ENCODE results near the gene IRS2.

Gene IRS2

DNA sequence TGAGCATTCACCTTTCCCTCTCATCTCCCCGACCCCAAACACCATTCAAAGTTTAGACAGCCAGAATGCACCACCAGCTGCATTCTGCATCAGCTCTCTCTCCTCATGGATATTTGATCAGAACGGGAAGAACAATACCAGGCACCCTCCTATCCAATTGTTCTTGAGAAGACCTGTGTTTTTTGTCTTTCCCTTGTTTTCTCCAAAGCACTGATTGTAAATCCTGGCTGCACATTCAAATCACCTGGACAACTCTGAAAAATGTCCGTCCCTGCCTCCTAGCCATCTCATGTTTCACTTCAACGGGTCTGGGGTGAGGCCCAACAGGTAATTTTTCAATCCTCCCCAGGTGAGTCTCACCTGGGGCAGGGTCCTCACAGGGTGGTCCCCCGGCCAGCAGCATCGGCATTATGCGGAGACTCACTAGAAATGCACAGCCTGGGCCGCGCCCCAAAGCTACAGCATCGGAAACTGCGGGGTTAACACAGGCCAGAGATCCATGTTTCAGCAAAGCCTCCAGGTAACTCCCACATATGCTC lies 5.5 kb downstream of the IRS2 start:
- no peak for DNase-seq (ENCODE audit: low read depth in 2 of 2)

DNA sequence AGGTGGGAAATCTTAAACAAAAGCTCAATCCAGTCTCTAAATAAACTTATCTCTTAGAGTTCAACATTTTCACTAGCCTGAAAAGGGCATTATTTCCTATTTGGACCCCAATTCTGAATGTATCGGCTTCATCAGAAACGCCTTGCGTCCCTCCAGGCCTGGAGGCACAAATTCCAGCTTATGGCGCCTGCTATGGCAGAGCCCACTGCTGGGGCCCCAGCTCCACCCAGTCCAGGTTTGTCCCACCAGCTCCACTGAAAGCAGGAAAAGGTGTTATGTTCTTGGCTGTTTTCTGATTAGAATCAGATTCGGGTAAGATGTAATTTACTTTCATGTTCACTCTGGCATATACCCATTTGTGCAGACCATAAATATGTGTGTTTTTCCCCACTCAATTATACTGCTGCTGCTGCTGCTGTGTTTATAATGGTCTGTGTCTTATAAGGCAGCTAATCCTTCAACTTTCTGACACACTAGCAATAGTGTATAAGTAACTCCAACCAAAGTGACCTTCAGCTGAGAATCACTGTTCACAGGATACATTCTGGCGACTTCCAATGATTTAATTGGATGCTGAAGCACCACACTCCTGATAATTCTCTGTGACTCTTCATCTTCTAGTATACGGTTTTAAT lies 6.4 kb downstream of the IRS2 start:
- DNase-seq (ENCODE audit: low read depth in 2 of 2) = no peak

DNA sequence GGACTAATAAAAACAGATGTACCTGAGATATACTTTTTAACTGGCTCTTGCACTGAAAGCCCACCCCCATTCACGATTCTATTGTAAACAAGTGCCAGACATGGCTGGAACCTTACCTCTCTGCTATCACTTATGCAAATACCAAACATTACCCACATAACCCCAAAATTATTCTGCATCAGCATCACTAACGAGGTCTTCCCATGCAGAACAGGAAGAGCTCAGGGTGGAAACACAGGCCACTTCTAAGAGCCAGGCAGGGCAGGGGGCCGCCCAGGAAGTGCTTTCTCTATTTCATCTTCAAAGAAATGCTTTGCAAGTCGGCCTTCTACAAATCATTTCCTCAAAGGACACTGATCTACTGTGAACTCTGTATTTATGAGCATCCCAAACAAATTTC lies 7.3 kb downstream of the IRS2 start:
- DNase-seq (ENCODE audit: low read depth in 2 of 2) = no peak

DNA sequence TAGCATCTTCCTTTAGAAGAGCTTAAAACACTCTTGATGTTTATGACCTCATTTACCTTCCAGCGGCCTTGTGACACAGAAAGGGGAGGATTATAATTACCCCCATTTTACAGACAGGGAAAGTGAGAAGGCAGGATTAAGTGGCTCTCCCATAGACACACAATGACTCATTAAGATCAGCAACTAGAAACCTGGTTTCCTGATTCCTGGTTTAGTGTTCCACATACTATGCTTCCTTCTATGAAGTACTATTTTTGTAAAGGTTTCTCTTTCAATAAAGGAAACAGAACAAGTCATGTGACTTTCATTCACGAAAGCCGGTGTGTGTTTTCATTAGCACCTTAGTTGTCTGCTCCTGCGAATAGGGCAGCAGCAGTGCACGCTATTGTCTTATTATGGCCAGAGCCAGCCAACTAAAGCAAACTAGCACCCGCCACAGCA lies 8.3 kb downstream of the IRS2 start:
- DNase-seq (ENCODE audit: low read depth in 2 of 2) = no peak

DNA sequence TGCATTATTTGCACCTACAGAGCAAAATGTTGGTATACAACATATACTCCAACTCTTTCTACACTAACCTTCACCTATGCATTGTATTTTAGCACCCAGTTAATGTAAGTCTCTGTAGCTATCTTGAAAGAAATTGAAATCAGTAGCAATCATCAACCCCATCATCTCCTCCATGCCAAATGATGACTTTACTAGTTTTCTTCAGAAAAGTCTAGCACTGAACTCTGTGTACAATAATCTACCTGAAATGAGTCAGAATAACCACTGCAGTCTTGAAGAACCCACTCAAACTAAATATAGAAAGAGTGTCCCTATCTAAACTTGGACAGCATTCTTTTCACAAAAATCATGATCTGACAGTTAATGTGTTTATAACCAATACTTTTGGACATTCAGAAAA lies 9.8 kb downstream of the IRS2 start:
- DNase-seq (ENCODE audit: low read depth in 2 of 2) = no peak

DNA sequence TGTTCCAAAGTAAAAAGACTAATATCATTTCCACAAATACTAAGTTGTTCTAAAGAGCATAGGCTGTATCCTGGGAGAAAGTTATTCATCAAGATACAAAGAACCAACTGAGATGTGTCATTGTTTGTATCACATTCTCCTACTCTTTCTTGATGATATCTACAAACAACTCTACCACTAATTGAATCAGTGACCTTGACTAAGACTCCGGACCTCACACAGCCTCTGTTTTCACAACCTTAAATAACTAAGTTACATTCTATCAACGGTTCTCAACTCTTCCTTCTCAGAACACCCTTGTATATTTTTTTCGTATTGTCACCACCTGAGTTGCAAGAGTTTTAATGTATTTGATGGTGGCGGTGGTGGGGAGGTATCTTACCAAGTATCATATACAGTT lies 12.6 kb downstream of the IRS2 start:
- DNase-seq (ENCODE audit: low read depth in 2 of 2) = no peak

DNA sequence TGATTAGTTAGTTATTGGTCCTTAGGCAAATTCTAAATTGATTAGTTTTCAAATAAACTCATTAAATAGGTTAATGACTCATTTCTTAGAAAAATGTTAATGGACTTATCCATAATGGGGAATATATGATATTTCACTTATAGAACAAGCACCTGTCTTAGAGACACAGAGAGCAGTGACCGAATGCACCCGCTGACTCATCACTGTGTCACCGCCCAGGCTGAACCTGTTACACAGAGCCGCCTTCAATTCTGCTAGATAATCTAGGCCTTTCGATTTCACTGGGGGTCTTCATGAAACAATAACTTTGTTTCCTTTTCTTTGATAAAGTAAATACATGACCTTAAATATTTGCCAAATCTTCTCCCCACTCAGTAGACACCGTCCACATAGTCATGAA lies 13.1 kb downstream of the IRS2 start:
- DNase-seq (ENCODE audit: low read depth in 2 of 2) = no peak

DNA sequence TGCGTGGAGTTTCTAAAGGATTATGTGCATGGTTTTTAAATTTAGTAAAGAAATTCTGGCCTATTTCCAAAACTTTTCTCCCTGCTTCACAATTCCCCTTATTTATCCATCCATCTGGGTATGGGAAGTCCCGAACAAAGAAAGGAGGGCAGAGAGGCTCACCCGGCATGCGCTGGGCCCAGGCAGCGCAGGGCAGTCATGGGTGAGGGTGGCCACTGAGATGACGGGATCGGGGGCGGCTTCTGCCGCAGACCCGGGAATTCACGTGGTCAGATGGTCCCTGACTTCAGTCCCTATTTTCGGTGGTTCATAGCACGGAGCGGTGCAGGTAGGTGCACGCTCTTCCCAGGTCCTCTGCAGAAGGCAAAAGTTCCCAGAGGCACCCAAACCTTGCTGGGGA lies 14.5 kb downstream of the IRS2 start:
- no peak for DNase-seq (ENCODE audit: low read depth in 2 of 2)

DNA sequence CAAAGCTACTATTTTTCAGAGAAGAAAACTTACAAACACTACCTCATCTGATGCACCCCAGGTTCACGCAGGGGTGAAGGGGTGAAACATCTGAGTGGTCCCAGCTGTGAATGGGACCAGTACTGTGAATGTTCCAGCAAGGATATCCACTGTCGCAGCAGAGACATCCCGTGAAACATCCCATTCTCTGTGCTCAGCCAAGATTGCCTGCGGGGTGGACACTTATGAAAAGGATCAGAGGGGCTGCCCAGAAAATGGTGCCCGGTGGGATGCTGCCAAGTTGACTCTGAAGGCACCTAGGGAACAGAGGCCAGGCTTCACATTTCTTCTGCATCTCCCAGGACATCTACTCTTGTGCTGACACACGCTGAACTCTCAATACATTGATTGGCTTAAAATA lies 15.9 kb downstream of the IRS2 start:
- no peak for DNase-seq (ENCODE audit: low read depth in 2 of 2)

DNA sequence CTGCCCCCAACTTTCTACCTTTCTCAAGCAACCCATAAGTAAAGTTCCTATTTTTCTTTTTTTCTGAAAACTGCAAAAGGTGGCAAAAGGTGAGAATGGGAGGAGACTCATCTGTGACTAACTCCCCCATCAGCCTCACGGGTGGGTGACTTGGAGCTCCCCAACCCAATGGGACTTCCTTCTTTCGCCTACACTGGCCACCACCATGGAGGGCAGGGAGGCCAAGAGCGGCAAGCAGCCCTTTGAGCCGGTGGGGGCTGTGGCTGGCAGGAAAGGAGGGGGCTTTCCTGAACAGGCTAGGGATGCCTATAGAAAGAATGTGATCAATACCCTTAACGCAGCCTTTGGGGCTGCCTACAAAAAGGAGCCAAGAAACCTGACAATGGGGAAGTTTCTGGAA lies 16.5 kb downstream of the IRS2 start:
- DNase-seq (ENCODE audit: low read depth in 2 of 2) = no peak

DNA sequence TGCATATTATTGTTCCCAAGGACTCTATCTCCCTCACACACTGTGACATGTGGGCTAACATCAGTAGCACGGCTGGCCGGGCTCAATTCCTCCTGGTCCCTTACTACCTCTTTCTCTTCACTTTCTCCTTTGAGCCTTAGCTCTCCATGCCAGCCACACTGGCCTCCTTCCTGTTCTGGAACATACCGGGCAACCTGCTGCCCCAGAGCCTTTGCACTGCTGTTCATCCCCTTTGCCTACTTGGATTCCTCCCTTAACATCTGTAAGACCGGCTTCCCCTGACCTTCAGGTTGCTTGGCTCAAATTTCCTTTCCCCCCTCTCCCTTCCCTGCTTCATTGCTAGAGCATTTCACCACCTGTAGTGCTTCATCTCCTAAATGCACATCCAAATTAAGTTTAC lies 17.1 kb downstream of the IRS2 start:
- no peak for DNase-seq (ENCODE audit: low read depth in 2 of 2)

DNA sequence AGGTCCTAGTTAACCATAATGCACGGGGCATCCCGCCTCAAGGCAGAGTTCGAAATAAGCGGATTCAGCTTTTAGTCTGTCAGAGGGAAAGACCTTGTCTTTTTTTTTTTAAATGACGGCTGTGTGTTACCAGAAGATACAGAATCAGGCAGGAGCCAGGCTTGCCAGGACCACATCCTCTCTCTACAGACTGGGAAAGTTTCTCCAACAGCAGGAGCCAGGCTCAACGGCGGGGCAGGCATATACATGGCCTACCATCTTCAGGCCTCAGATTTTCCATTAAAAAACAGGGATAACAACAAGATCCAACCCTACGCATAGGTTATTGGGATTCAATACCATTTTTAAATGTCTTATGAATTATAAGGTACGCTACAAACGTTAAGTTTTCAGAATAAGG lies 17.8 kb downstream of the IRS2 start:
- no peak for DNase-seq (ENCODE audit: low read depth in 2 of 2)

DNA sequence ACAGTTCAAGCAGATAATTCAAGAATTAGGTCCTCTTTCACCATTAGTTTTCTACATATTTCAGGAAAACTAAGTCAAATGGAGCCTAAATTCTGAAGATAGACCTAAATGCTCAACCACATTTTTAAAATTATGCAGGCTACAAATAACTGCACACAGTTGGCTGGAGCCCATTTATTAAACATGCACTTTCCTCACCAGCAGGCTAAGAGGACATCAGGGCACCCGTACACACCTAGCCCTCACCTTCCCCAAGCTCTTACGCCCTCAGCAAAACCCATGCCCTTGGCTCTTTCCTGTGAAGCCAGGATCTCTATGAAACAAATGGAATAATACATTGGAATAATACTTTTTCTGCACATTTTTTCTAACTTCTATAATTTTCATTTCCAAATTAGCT lies 18.2 kb downstream of the IRS2 start:
- DNase-seq (ENCODE audit: low read depth in 2 of 2) = no peak

DNA sequence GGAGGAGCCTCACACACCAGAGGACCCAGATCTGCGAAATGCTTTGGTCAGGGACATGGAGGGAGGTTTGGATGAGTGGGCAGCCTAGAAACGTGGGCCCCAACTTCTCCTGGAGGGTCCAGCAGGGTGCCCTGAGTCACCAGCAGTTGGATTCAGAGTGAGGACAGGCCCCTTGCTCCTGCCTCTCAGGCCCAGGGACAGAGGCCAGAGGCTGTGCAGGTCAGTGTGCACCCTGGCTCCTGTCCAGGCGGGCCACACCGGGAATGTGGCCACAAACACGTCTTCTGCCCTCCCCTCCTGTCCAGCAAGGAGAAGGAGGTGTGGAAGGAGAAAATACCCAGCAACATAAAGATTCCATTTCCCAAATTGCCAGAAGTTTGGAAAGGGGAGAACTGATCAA lies 19.4 kb downstream of the IRS2 start:
- no peak for DNase-seq (ENCODE audit: low read depth in 2 of 2)

DNA sequence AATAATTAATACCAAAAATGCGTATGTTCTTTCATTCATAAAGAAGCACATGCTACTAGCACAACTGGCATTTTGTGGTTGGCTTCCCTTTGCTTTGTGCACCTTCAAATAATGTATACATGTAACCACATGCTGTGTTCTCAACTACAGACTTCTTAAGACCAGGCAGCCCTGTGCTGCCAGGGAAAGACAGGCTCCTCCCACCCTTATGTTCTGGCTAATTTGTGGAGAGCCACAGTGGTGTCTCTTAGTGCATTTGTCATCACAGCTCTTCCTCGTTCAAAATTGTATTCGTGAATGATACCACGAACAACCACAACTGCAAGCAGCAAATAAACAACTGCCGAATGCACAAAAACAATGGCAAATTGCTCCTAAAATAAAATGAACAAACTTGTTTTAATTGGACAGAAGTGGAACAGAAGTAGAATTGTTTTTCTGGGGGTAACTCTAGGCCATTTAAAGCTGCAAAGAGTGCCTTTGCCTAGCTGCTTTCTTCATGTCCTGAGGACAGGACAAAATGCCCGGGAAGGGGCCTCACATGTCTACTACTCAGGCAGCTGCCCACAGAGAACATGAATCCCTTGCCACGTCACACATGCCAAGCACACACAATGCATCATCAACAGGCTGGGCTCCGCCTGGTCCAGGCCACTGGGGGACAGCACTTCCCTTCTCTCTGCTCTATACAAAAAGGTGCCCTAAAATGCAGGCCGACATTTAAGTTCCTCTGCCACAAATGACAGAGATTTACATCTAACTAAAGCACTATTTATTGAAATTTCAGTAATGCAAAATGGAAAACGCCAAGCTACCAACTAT lies 21.7 kb downstream of the IRS2 start:
- DNase-seq (ENCODE audit: low read depth in 2 of 2) = no peak

DNA sequence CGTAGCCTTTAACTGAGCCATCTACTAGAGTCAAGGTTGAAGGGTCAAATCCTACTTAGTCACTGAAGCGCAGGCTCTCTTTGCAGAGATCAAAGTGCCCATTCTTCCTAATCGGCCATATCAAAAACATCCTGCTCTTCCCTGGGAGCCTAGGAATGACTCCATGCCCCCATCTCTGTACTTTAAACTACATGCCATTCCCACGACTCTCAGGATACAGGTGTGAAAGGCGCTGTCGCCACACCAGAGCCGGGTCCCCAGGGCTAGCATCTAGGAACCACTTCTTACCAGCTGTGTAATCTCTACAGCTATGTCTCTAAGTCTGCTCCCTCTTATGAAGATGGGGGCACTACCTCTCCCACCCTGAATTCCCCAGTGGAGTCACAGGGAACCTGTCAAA lies 22.3 kb downstream of the IRS2 start:
- no peak for DNase-seq (ENCODE audit: low read depth in 2 of 2)

DNA sequence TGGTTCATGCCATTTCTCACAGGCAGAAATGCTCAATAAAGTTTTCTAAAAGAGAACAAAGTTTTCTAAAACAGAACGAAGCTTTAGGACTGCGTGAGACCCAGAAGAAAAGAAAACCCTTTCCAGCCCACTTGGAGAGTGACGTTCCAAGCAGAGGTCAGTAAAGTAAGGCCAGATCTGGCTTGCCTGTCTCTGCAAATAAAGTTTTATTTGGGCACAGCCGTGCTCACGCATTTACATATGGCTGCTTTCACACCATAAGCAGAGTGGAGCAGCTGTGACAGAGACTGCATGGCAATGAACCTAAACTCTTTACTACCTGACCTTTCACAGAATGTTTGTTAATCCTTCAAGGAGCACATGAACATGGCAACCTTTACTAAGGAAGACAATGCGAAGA lies 23.6 kb downstream of the IRS2 start:
- no peak for DNase-seq (ENCODE audit: low read depth in 2 of 2)

DNA sequence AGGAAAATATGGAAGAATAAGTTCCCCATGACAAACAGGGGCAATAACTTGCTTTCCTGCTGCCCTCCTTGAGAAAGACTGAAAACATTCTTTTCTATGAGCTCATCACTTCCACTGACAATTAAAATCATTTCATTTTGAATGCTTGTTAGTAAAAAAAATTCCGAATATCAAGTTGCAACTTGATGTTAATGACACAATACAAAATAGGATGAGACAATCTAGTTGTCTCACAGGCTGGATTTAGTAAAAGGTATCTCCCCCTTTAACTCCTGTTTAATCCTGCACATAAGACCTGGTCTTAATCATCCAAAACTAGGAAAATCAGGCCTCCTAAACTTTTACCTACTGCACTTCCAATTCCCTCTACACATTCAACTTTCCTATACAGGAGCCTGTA lies 24.7 kb downstream of the IRS2 start:
- no peak for DNase-seq (ENCODE audit: low read depth in 2 of 2)

DNA sequence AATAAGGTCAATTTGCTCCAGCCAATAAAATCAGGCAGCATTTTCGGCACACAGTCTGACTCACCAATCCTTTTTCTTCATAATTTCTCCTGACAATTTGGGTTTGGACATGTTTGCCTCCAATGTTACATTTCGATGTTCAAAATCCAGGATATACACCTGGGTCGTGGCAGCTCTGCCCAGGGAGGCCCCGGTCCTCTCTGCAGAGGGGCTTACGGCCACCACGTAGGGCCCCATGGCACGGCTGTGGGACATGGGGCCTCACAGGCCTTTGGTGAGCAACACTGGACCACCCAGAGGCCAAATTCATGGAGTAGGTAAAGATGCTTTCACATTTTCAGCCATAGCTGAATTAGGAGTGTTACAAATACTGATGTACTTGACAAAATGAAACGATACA lies 25.4 kb downstream of the IRS2 start:
- DNase-seq (ENCODE audit: low read depth in 2 of 2) = no peak

DNA sequence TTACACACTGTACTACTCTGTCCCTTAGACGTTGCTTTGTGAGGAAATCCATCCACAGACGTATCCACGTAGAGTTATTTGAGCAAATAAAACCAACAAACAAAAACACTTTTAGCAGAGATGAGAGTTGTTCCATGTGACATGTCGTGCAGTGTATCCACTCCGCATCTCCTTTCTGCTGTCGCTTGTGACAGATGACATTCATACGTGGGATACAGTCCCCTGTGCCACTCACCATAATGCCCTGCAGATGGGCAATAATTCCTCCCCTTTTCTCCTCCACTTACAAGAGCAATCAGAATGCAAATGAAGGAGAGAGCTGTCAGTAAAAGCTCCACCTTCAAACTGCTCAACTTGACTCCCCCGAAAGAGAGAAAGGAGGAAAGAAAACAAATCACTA lies 26.0 kb downstream of the IRS2 start:
- DNase-seq (ENCODE audit: low read depth in 2 of 2) = no peak

DNA sequence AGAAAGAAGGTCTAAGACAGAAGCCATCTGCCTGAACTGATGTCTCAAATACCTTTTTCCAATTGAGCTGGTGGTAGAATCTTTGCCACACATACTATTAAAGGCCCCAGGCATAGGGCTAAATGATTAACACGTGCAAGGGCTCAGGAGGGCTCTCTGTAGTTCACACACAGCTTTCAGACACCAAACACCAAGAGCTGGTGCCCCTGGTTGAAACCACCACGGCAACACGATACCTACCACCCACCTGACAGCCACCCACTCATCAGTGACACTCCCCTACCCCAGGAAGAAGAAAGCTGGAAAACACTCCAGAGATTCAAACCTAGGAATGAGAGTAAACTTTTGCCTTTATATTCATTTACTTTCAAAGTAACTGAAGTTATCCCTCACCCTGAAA lies 26.8 kb downstream of the IRS2 start:
- DNase-seq (ENCODE audit: low read depth in 2 of 2) = no peak

DNA sequence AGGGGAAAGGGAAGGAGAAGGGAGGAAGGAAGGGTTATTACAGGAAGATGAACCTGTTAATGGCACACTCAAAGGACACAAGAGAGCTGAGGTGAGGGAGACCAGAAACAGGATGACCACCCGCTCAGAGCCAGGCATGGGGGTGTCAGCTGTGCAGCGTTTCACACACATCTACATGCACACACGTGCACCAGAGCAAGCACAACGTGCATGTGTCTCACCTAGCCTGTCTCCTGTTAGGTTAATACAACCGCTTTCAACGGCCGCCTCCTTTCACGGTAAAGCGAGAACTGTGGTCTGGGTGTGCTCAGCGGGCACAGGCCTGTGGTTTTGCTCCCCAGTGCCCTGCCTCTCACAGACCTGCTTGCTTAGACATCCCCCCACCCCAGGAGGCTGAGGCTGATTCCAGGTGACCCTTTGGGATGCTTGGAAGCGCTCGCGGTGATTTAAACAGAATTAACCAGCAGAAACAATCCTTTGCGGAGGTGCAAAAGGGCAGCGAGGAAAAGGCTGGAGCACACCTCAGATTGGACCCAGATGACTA lies 27.4 kb downstream of the IRS2 start:
- DNase-seq (ENCODE audit: low read depth in 2 of 2) = no peak

DNA sequence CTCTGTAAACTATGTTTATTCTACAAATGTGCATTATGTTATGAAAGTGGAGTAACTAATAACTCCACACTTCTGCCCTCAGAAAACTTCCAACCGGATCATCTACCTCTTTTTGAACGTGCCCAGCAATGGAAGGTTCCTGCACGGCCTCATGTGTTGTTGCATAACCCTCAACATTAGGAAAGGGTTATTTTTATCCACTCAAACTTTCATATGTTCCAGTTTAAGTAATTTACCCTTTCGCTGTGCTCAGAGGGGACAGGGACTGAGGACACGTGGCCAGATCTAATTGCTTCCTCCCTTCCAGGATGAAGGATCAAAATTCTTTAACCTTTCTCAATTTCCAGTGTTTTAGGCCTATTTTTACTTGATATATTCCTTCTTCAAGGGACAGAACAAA lies 29.6 kb downstream of the IRS2 start:
- no peak for DNase-seq (ENCODE audit: low read depth in 2 of 2)
